Measurements from ENCODE around the gene DET1.

DET1 gene

GRCh38 chr15:88463870-88464532 is 82.5 kb downstream of the DET1 start:
- no peak for FAIRE-seq

Measured in G401.6 (cell line).